Measurements from ENCODE around the gene PGR. TPM values are rescaled to one million over a fixed set of nuclear protein-coding genes. Genes with fewer than 3 reads are reported as not detected.

PGR gene
- total and polyA plus RNA-seq, 2 experiments from 2014 or later: 0.18 TPM; not detected in 1

DNA sequence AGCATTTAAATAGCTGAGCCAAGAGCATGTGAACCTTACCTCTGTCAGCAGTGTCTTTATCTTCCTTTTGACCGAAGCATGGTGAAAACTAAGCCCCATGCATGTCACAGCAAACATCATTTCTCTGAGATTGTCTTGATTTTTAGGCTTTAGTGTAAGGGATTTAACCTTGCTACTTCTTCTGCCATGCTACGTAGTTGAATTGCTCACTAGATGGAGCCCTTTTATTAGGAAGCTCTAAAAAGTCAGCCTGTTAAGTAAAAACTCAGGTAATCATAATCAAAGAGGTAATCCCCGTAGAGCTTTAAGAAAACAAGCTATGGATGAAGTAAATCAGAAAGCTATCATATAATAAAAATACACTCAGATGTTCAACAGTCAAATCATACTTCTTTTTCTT is 149.5 kb downstream of the PGR start:
- peaks cover 7% of the 10 kb centered on the region for H3K4me1 ChIP-seq (ENCODE audit: low read depth)
- peak in 1 of 2 donors; percentile 41 for DNase-seq (ENCODE audit: low read depth in 1 of 2, low spot score in 1 of 2)

More for the DNA sequence above, 149.5 kb downstream of the PGR start:
- Histone ChIP-seq H3K36me3 (peaks cover 65% of the 10 kb centered on the region), H3K27ac (peak overlapping the region; percentile 65), H3K27me3 (no peaks in the 10 kb centered on the region), H3K4me3 (no peak overlapping the region), H3K9me3 (ENCODE audit: low read depth) (no peaks in the 10 kb centered on the region)
- TF ChIP-seq, protein P1, sequence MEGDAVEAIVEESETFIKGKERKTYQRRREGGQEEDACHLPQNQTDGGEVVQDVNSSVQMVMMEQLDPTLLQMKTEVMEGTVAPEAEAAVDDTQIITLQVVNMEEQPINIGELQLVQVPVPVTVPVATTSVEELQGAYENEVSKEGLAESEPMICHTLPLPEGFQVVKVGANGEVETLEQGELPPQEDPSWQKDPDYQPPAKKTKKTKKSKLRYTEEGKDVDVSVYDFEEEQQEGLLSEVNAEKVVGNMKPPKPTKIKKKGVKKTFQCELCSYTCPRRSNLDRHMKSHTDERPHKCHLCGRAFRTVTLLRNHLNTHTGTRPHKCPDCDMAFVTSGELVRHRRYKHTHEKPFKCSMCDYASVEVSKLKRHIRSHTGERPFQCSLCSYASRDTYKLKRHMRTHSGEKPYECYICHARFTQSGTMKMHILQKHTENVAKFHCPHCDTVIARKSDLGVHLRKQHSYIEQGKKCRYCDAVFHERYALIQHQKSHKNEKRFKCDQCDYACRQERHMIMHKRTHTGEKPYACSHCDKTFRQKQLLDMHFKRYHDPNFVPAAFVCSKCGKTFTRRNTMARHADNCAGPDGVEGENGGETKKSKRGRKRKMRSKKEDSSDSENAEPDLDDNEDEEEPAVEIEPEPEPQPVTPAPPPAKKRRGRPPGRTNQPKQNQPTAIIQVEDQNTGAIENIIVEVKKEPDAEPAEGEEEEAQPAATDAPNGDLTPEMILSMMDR (IDR thresholded peaks at IDR 0.05; ENCODE audit: low read depth, low read length): peak; percentile 50
